ENCODE data around the gene PLD4.
A peak's percentile ranks its signal among the peaks of the same experiment; 100 is the strongest.

Gene PLD4

GRCh38 chr14:104972301-104973134, 47.8 kb downstream of the PLD4 start:
- DNase-seq = no peak
- no peak overlapping the region for H3K4me3 Mint-ChIP-seq
- no peak overlapping the region for H3K27ac Mint-ChIP-seq
- H3K36me3 Mint-ChIP-seq (ENCODE audit: low read depth) = no peaks in the 10 kb centered on the region
- peaks cover 25% of the 10 kb centered on the region for H3K27me3 Mint-ChIP-seq (ENCODE audit: low read depth, poor library complexity)
- peaks cover 28% of the 10 kb centered on the region for H3K4me1 Mint-ChIP-seq
- TF ChIP-seq CTCF (IDR thresholded peaks at IDR 0.05) = no peak
- no peaks in the 10 kb centered on the region for H3K9me3 Mint-ChIP-seq

- H3K4me1 Mint-ChIP-seq = peaks cover 26% of the 10 kb centered on the region
Measured at GRCh38 chr14:104973135-104973384, 48.4 kb downstream of the PLD4 start.

GRCh38 chr14:104973385-104974145, 48.9 kb downstream of the PLD4 start:
- no peak overlapping the region for H3K4me3 Mint-ChIP-seq
- no peak for DNase-seq
- TF ChIP-seq CTCF (IDR thresholded peaks at IDR 0.05) = no peak
- no peaks in the 10 kb centered on the region for H3K9me3 Mint-ChIP-seq
- H3K27me3 Mint-ChIP-seq (ENCODE audit: low read depth, poor library complexity) = peaks cover 31% of the 10 kb centered on the region
- H3K27ac Mint-ChIP-seq = no peak overlapping the region
- no peaks in the 10 kb centered on the region for H3K36me3 Mint-ChIP-seq (ENCODE audit: low read depth)
- peaks cover 23% of the 10 kb centered on the region for H3K4me1 Mint-ChIP-seq

More at GRCh38 chr14:104973135-104973384, 48.4 kb downstream of the PLD4 start:
- no peak for TF ChIP-seq CTCF (IDR thresholded peaks at IDR 0.05)
- no peaks in the 10 kb centered on the region for H3K9me3 Mint-ChIP-seq
- H3K27me3 Mint-ChIP-seq (ENCODE audit: low read depth, poor library complexity) = peaks cover 28% of the 10 kb centered on the region
- H3K36me3 Mint-ChIP-seq (ENCODE audit: low read depth) = no peaks in the 10 kb centered on the region
- no peak overlapping the region for H3K4me3 Mint-ChIP-seq
- H3K27ac Mint-ChIP-seq = no peak overlapping the region
- DNase-seq = peak; percentile 37

GRCh38 chr14:104974146-104974541, 49.5 kb downstream of the PLD4 start:
- H3K27me3 Mint-ChIP-seq (ENCODE audit: low read depth, poor library complexity) = peaks cover 35% of the 10 kb centered on the region

GRCh38 chr14:104974665-104975390, 50.1 kb downstream of the PLD4 start:
- Mint-ChIP-seq H3K27me3 (ENCODE audit: low read depth, poor library complexity) (peaks cover 41% of the 10 kb centered on the region), H3K4me3 (no peak overlapping the region), H3K36me3 (ENCODE audit: low read depth) (no peaks in the 10 kb centered on the region), H3K27ac (no peak overlapping the region), H3K4me1 (peaks cover 22% of the 10 kb centered on the region), H3K9me3 (no peaks in the 10 kb centered on the region)
- TF ChIP-seq CTCF (IDR thresholded peaks at IDR 0.05) = no peak
- DNase-seq = no peak

More at GRCh38 chr14:104974146-104974541, 49.5 kb downstream of the PLD4 start:
- Mint-ChIP-seq H3K4me1 (peaks cover 23% of the 10 kb centered on the region), H3K4me3 (no peak overlapping the region), H3K36me3 (ENCODE audit: low read depth) (no peaks in the 10 kb centered on the region), H3K27ac (no peak overlapping the region), H3K9me3 (no peaks in the 10 kb centered on the region)
- no peak for DNase-seq
- TF ChIP-seq CTCF (IDR thresholded peaks at IDR 0.05) = no peak

Data from nephron progenitor cell (in vitro differentiated cells).